Immature natural killer cell (primary cell): Measurements from ENCODE around the gene ROBO1. TPM values are rescaled to one million over a fixed set of nuclear protein-coding genes. Genes with fewer than 3 reads are reported as not detected.
"Not testable (repeated sequence)": the region's sequence is repeated elsewhere in the genome, so short reads cannot be mapped to it uniquely, and the experiment has no call there.

Source experiments
- DNase-seq, 3 donors: peaks; one replicate each; pipeline ENCODE4 v3.0.0; 2022; ENCODE audit warnings: mixed read lengths in 1 of 3
- H3K27ac Mint-ChIP-seq, 6 donors: one replicate each; pipeline ENCODE4 v1.8.0; 2020; ENCODE audit warnings: mixed read lengths in 6 of 6, mild to moderate bottlenecking in 5 of 6, inconsistent platforms in 4 of 6, moderate library complexity in 3 of 6
- H3K27me3 Mint-ChIP-seq, 3 donors: one replicate each; pipeline ENCODE4 v1.8.0; 2020 to 2021; ENCODE audit warnings: low read depth in 3 of 3, mild to moderate bottlenecking in 3 of 3, mixed read lengths in 3 of 3, moderate library complexity in 3 of 3, inconsistent platforms in 1 of 3
- H3K36me3 Mint-ChIP-seq, 3 donors: one replicate each; pipeline ENCODE4 v1.8.0; 2020; ENCODE audit warnings: mixed read lengths in 3 of 3, inconsistent platforms in 2 of 3, mild to moderate bottlenecking in 2 of 3
- H3K4me1 Mint-ChIP-seq, 2 donors: one replicate each; pipeline ENCODE4 v1.8.0; 2020; ENCODE audit warnings: inconsistent platforms in 2 of 2, mild to moderate bottlenecking in 2 of 2, mixed read lengths in 2 of 2, moderate library complexity in 1 of 2
- H3K4me3 Mint-ChIP-seq, 5 donors: one replicate each; pipeline ENCODE4 v1.8.0; 2020; ENCODE audit warnings: mild to moderate bottlenecking in 5 of 5, mixed read lengths in 5 of 5, inconsistent platforms in 3 of 5, moderate library complexity in 3 of 5
- H3K9me3 Mint-ChIP-seq, 6 donors: one replicate each; pipeline ENCODE4 v1.8.0; 2020; ENCODE audit warnings: mild to moderate bottlenecking in 6 of 6, mixed read lengths in 6 of 6, inconsistent platforms in 4 of 6, moderate library complexity in 3 of 6
- polyA plus RNA-seq, 3 donors: library from polyadenylated mRNA; unstranded; fragments of 300-500 nt; fragmentation: Illumina TruSeq; gene quantifications; one replicate each; pipeline ENCODE4 v1.2.3, GENCODE V29; 2021

The ROBO1 gene
- polyA plus RNA-seq, 3 donors from 2014 or later, result 0.63 TPM; not detected in 2

DNA sequence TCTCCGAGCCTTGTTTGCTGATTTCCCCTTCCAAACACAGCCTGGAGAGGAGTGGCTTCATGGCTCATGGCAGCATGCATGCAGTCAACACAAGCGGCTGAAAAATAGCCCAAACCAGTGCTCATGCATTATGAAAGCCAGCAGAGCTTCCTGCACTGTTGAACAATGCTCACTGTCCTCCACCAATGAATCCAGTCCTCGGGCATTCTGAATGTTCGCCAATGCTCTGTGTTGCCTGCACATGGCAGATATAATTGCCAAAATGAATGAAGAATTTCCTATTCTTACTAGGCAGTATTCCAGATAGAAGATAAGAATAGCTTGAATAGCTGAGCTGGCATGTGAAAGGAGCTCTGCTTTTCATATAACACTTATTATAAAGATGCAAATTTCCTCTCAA is 252.7 kb downstream of the ROBO1 start:
- no peak overlapping the region for H3K27ac Mint-ChIP-seq
- no peak overlapping the region for H3K4me3 Mint-ChIP-seq
- H3K36me3 Mint-ChIP-seq, result peaks cover 0 to 3% (median 0%) of the 10 kb centered on the region in 3 donors
- H3K27me3 Mint-ChIP-seq, result peaks cover 1 to 4% (median 2%) of the 10 kb centered on the region in 3 donors
- H3K9me3 Mint-ChIP-seq, result peaks cover 4 to 17% (median 11%) of the 10 kb centered on the region in 6 donors
- H3K4me1 Mint-ChIP-seq, result no peaks in the 10 kb centered on the region
- DNase-seq, result no peak

DNA sequence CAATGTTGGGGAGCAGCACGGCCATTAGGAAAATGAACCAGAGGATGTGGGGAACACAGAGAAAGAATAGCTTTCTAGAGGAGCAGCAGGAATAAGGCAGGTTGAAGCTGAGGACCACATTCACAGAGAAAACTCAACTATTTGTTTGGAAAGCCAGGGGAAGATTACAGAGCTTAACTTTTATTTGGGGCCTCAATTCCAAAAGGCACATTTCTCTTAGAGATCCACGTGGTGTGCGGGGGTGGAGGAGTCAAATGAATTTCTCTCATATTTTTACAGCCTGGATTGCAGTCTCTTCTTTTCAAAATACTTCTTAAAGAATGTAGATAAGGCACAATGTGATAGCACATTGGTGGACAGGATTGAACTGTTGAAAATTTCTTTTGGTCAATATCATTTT is 253.7 kb downstream of the ROBO1 start:
- Mint-ChIP-seq H3K27ac (no peak overlapping the region), H3K36me3 (peaks cover 0 to 3% (median 0%) of the 10 kb centered on the region in 3 donors), H3K4me1 (no peaks in the 10 kb centered on the region), H3K9me3 (peaks cover 4 to 17% (median 11%) of the 10 kb centered on the region in 6 donors), H3K4me3 (no peak overlapping the region), H3K27me3 (peaks cover 0 to 5% (median 1%) of the 10 kb centered on the region in 3 donors)
- DNase-seq, result no peak

DNA sequence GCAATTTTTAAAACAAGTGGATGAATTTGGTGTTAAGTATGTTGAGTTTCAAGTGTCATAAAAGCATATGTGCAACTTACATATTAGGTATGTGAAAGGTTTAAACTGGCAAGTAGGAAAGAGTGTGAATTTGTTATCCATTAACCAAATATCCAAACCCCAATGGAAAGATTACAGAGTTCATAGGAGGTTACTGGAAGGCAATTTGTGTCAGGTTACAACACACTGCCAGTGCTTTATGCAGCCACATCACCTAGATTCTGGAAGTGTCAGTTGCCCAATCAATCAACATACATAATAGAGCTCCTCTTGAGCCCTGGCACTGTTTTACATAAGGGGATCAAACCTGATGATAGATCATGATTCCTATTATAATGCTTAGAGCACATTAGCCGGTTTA is 261.0 kb downstream of the ROBO1 start:
- Mint-ChIP-seq H3K4me3 (no peak overlapping the region), H3K27ac (no peak overlapping the region), H3K27me3 (peaks cover 0 to 5% (median 0%) of the 10 kb centered on the region in 3 donors), H3K36me3 (no peaks in the 10 kb centered on the region), H3K4me1 (no peaks in the 10 kb centered on the region), H3K9me3 (peaks cover 3 to 35% (median 16%) of the 10 kb centered on the region in 6 donors)
- DNase-seq, result no peak

DNA sequence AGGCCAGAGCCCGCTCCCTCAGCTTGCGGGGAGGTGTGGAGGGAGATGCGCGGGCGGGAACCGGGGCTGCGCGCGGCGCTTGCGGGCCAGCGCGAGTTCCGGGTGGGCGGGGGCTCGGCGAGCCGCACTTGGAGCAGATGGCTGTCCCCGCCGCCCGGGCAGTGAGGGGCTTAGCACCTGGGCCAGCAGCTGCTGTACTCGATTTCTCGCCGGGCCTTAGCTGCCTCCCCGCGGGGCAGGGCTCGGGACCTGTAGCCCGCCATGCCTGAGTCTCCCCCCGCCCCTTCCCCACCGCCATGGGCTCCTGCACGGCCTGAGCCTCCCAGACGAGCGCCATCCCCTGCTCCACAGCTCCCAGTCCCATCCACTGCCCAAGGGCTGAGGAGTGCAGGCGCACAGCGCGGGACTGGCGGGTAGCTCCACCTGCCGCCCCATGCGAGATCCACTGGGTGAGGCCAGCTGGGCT is 265.5 kb downstream of the ROBO1 start:
- peaks cover 2 to 47% (median 27%) of the 10 kb centered on the region in 6 donors for H3K9me3 Mint-ChIP-seq
- not testable (repeated sequence) for H3K4me3 Mint-ChIP-seq, H3K27me3 Mint-ChIP-seq, H3K36me3 Mint-ChIP-seq, H3K27ac Mint-ChIP-seq, DNase-seq, H3K4me1 Mint-ChIP-seq

GRCh38 chr3:79497447-79498111 is 270.2 kb downstream of the ROBO1 start:
- Mint-ChIP-seq H3K4me1 (no peaks in the 10 kb centered on the region), H3K9me3 (peaks cover 2 to 27% (median 13%) of the 10 kb centered on the region in 6 donors), H3K4me3 (no peak overlapping the region), H3K36me3 (no peaks in the 10 kb centered on the region), H3K27me3 (peaks cover 0 to 2% (median 2%) of the 10 kb centered on the region in 3 donors), H3K27ac (no peak overlapping the region)
- no peak for DNase-seq

- Mint-ChIP-seq H3K27me3 (peaks cover 0 to 4% (median 0%) of the 10 kb centered on the region in 3 donors), H3K4me3 (no peak overlapping the region), H3K36me3 (no peaks in the 10 kb centered on the region), H3K9me3 (peaks cover 2 to 22% (median 6%) of the 10 kb centered on the region in 6 donors), H3K4me1 (no peaks in the 10 kb centered on the region), H3K27ac (no peak overlapping the region)
- DNase-seq, result no peak
Observed at GRCh38 chr3:79491029-79491641, 276.7 kb downstream of the ROBO1 start.

DNA sequence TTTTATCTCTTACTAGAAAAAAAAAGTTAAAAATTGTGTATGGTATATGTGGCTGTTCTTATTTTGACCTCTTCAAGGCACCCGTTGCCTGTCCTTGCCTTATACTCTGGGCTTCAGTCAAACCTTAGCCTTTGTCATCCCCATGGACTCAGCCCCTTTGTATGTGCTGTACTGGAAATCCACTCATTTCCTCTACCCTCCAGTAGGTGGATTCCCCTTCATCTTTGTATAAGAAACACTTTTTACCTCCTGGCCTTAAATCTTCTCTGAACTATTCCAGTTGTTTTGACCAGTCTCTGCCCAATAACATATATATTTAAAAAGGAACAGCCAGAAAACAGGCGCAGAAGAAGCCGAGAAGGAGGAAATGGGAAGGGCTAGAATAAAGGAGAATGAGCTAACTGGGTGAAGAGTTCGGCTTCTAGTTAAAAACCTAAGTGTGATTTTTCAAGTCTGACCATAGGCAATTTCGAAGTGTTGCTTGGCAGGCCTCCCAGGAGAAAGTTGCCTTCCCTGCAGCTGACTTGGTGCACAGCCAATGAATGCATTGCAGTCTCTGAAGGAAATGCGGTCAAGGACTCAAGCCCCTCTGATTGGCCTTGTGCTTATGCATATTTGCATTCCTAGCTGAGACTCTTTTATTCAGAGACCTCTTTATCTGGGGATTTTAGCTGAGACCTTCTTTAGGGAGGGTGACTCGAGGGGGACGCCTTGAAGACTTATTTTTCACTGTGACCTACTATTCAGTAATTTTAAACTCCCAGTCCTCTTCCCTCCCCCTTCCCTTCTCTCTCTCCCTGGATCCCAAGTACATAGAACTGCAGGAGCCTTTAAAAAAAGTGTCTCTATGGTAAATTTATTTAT is 277.4 kb downstream of the ROBO1 start:
- no peaks in the 10 kb centered on the region for H3K36me3 Mint-ChIP-seq
- no peaks in the 10 kb centered on the region for H3K4me1 Mint-ChIP-seq
- H3K9me3 Mint-ChIP-seq, result peaks cover 2 to 22% (median 6%) of the 10 kb centered on the region in 6 donors
- DNase-seq, result no peak
- H3K27ac Mint-ChIP-seq, result no peak overlapping the region
- H3K4me3 Mint-ChIP-seq, result no peak overlapping the region
- H3K27me3 Mint-ChIP-seq, result peaks cover 0 to 2% (median 0%) of the 10 kb centered on the region in 3 donors

DNA sequence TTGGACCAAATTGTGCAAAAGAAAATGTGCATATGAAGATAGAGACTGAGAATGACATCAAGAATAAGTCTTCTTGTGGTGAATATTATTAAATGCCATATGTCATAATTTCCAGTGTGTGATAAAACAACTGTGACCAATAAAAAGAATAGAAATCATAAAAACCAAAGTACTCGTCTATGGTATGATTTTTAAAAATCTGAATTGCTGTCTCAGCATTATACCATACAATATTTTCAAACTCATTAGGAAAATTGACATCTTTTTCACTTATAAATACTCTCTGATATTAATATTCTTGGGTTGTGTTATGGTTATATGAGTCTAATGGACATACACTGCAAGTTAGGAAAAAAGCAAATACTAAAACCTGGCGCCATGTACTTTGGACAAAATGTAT is 279.4 kb downstream of the ROBO1 start:
- DNase-seq, result no peak
- peaks cover 0 to 25% (median 9%) of the 10 kb centered on the region in 6 donors for H3K9me3 Mint-ChIP-seq
- no peaks in the 10 kb centered on the region for H3K4me1 Mint-ChIP-seq
- H3K27ac Mint-ChIP-seq, result no peak overlapping the region
- H3K4me3 Mint-ChIP-seq, result no peak overlapping the region
- peaks cover 0 to 2% (median 0%) of the 10 kb centered on the region in 3 donors for H3K27me3 Mint-ChIP-seq
- H3K36me3 Mint-ChIP-seq, result no peaks in the 10 kb centered on the region

- H3K9me3 Mint-ChIP-seq, result peaks cover 0 to 24% (median 5%) of the 10 kb centered on the region in 6 donors
- H3K36me3 Mint-ChIP-seq, result no peaks in the 10 kb centered on the region
- no peaks in the 10 kb centered on the region for H3K4me1 Mint-ChIP-seq
- no peak overlapping the region for H3K27ac Mint-ChIP-seq
- no peak overlapping the region for H3K4me3 Mint-ChIP-seq
- no peak for DNase-seq
- no peaks in the 10 kb centered on the region for H3K27me3 Mint-ChIP-seq
Observed at GRCh38 chr3:79480746-79481145, 287.1 kb downstream of the ROBO1 start.

GRCh38 chr3:79478620-79479019 is 289.2 kb downstream of the ROBO1 start:
- Mint-ChIP-seq H3K4me1 (no peaks in the 10 kb centered on the region), H3K27ac (no peak overlapping the region), H3K36me3 (no peaks in the 10 kb centered on the region), H3K4me3 (no peak overlapping the region), H3K9me3 (peaks cover 0 to 23% (median 5%) of the 10 kb centered on the region in 6 donors), H3K27me3 (no peaks in the 10 kb centered on the region)
- DNase-seq, result no peak

DNA sequence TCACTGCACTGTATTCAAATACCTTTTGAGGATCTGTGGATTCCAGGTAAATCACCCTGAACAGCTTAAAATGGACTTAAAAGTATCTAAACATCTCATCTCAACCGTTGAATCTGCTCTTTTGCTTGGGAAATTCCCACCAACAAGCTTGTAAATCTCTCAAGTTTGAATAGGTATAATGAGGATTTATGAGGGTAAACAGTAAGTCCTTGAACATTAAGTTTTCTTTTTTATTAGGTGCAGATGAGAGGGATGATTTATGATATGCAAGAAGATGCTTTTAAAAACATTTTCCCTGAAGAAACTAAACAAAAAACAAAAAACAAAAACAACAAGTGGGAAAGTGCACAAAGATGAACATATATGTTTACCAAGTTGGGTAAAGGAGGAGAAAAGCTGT is 290.6 kb downstream of the ROBO1 start:
- H3K4me3 Mint-ChIP-seq, result no peak overlapping the region
- no peaks in the 10 kb centered on the region for H3K4me1 Mint-ChIP-seq
- H3K27me3 Mint-ChIP-seq, result no peaks in the 10 kb centered on the region
- no peak overlapping the region for H3K27ac Mint-ChIP-seq
- no peak for DNase-seq
- peaks cover 0 to 20% (median 7%) of the 10 kb centered on the region in 6 donors for H3K9me3 Mint-ChIP-seq
- no peaks in the 10 kb centered on the region for H3K36me3 Mint-ChIP-seq

- Mint-ChIP-seq H3K4me3 (no peak overlapping the region), H3K27ac (no peak overlapping the region), H3K4me1 (no peaks in the 10 kb centered on the region), H3K27me3 (peaks cover 0 to 4% (median 0%) of the 10 kb centered on the region in 3 donors), H3K36me3 (no peaks in the 10 kb centered on the region), H3K9me3 (peaks cover 0 to 31% (median 9%) of the 10 kb centered on the region in 6 donors)
- DNase-seq, result no peak
Observed at GRCh38 chr3:79473993-79474392, 293.8 kb downstream of the ROBO1 start.

- peaks cover 0 to 5% (median 0%) of the 10 kb centered on the region in 3 donors for H3K27me3 Mint-ChIP-seq
- no peak overlapping the region for H3K4me3 Mint-ChIP-seq
- H3K27ac Mint-ChIP-seq, result no peak overlapping the region
- H3K9me3 Mint-ChIP-seq, result peaks cover 2 to 38% (median 16%) of the 10 kb centered on the region in 6 donors
- H3K4me1 Mint-ChIP-seq, result no peaks in the 10 kb centered on the region
- no peak for DNase-seq
- H3K36me3 Mint-ChIP-seq, result no peaks in the 10 kb centered on the region
Observed at GRCh38 chr3:79467721-79468120, 300.1 kb downstream of the ROBO1 start.
